ENCODE results near the gene GDI1. TPM values are rescaled to one million over a fixed set of nuclear protein-coding genes. Genes with fewer than 3 reads are reported as not detected.
A peak's percentile ranks its signal among the peaks of the same experiment; 100 is the strongest.

GDI1 gene
- total RNA-seq, 5 donors from 2014 or later (not counting 1 experiment from before 2014, with no cell fraction given), result 117 to 208 (median 182) TPM

DNA sequence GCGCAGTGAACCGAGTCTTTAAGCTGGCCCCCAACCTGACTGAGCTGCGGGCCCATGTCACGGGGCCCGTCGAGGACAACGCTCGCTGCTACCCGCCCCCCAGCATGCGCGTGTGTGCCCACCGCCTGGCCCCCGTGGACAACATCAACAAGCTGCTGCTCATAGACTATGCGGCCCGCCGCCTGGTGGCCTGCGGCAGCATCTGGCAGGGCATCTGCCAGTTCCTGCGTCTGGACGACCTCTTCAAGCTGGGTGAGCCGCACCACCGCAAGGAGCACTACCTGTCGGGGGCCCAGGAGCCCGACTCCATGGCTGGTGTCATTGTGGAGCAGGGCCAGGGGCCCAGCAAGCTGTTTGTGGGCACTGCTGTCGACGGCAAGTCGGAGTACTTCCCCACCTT is 23.4 kb downstream of the GDI1 start:
- peaks cover 7 to 25% (median 14%) of the 10 kb centered on the region in 3 donors for H3K4me1 Mint-ChIP-seq
- Histone ChIP-seq H3K4me3 (ENCODE audit: control insufficient read depth in 1 of 2, extremely low read depth in 1 of 2, low read length in 1 of 2) (no peak overlapping the region), H3K4me1 (ENCODE audit: control insufficient read depth in 1 of 2, extremely low read depth in 1 of 2, insufficient read depth in 2 of 2, low read length in 2 of 2) (peaks cover 0 to 18% of the 10 kb centered on the region in 2 experiments), H3K36me3 (ENCODE audit: control insufficient read depth in 2 of 2, extremely low read depth in 1 of 2, insufficient read depth in 1 of 2, low read length in 1 of 2) (peaks cover 3 to 16% of the 10 kb centered on the region in 2 donors), H3K27ac (ENCODE audit: low read length) (no peak overlapping the region), H3K27me3 (replicated peaks in 1 of 2; ENCODE audit: control insufficient read depth in 2 of 2, extremely low read depth in 1 of 2, insufficient read depth in 2 of 2, low read length in 1 of 2) (no peaks in the 10 kb centered on the region), H3K9me3 (no peaks in the 10 kb centered on the region)
- DNase-seq, result no peak
- POLR2A ChIA-PET, result no interaction called here
- 97% methylated on average over 18 of the region's 26 CpGs for WGBS (ENCODE audit: insufficient coverage)
- H3K27ac Mint-ChIP-seq, result no peak overlapping the region
- H3K9me3 Mint-ChIP-seq, result no peaks in the 10 kb centered on the region
- ATAC-seq (replicated peaks in 1 of 4), result no peak
- peak overlapping the region; percentile 36 to 75 (median 43) for H3K4me3 Mint-ChIP-seq
- peaks cover 6% of the 10 kb centered on the region for H3K36me3 Mint-ChIP-seq
- H3K27me3 Mint-ChIP-seq, result no peaks in the 10 kb centered on the region
- CTCF ChIA-PET, result interaction anchor here in 1 of 2 donors (0.5 kb wide), 1 partner anchor 371 kb away, joined by 5 read pairs; no protein-coding TSS in a partner anchor

DNA sequence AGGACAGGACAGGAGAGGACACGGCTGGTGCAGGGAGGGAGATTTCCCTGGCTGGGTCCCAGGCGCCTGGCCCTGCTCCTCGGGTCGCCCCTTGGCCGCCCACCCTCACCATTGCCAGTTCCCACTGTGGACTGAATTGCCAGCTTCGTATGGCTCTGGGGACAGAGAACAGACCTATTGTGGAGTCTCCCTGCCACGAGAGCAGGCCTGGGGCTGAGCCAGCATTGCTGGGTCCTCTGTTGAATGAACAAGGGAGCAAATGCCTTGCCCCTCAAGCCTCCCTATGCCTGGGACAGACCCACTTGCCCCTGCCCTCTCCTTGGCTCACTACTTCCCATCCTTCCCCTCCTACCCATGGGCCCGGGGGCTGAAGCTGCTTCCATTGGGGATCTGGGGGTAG is 25.4 kb downstream of the GDI1 start:
- H3K27me3 ChIP-seq (replicated peaks in 1 of 2; ENCODE audit: control insufficient read depth in 2 of 2, extremely low read depth in 1 of 2, insufficient read depth in 2 of 2, low read length in 1 of 2), result no peaks in the 10 kb centered on the region
- H3K27ac ChIP-seq (ENCODE audit: low read length), result no peak overlapping the region
- WGBS (ENCODE audit: insufficient coverage), result 92% methylated on average over 4 of the region's 8 CpGs
- H3K9me3 ChIP-seq, result no peaks in the 10 kb centered on the region
- Mint-ChIP-seq H3K27ac (no peak overlapping the region), H3K36me3 (peaks cover 6% of the 10 kb centered on the region), H3K4me1 (peaks cover 7 to 21% (median 11%) of the 10 kb centered on the region in 3 donors), H3K4me3 (no peak overlapping the region), H3K9me3 (no peaks in the 10 kb centered on the region), H3K27me3 (no peaks in the 10 kb centered on the region)
- ATAC-seq (replicated peaks in 1 of 4) (no peak), DNase-seq (no peak)
- H3K4me1 ChIP-seq (ENCODE audit: control insufficient read depth in 1 of 2, extremely low read depth in 1 of 2, insufficient read depth in 2 of 2, low read length in 2 of 2), result peaks cover 0 to 14% of the 10 kb centered on the region in 2 experiments
- CTCF ChIA-PET, result no interaction called here
- peaks cover 9 to 30% of the 10 kb centered on the region in 2 donors for H3K36me3 ChIP-seq (ENCODE audit: control insufficient read depth in 2 of 2, extremely low read depth in 1 of 2, insufficient read depth in 1 of 2, low read length in 1 of 2)
- H3K4me3 ChIP-seq (ENCODE audit: control insufficient read depth in 1 of 2, extremely low read depth in 1 of 2, low read length in 1 of 2), result no peak overlapping the region
- POLR2A ChIA-PET, result no interaction called here

DNA sequence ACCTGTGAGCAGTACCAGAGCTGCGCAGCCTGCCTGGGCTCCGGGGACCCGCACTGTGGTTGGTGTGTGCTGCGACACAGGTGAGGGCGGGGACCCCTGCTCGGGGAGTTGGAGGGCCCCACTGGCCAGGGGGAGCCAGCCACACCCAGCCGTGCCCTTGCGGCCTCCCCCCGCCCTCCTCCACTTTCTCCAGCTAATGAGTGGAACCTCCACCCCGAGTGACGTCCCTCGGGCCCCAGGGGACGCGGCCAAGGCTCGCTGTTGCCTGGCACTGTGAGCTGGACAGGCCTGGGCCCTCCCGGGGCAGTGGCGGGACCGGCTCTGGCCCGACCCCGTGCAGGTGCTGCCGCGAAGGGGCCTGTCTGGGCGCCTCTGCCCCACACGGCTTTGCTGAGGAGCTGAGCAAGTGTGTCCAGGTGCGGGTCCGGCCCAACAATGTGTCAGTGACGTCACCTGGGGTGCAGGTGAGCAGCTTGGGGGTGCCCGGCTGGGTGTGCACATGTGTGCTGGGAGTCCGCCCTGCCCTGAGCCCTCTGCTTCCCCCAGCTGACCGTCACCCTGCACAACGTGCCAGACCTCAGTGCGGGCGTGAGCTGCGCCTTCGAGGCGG is 26.8 kb downstream of the GDI1 start:
- DNase-seq (no peak), ATAC-seq (replicated peaks in 1 of 4) (no peak)
- Mint-ChIP-seq H3K27me3 (no peaks in the 10 kb centered on the region), H3K9me3 (no peaks in the 10 kb centered on the region), H3K4me1 (peaks cover 7 to 20% (median 10%) of the 10 kb centered on the region in 3 donors), H3K36me3 (peaks cover 6% of the 10 kb centered on the region), H3K27ac (no peak overlapping the region), H3K4me3 (no peak overlapping the region)
- ChIA-PET POLR2A (no interaction called here), CTCF (no interaction called here)
- H3K9me3 ChIP-seq, result no peaks in the 10 kb centered on the region
- no peaks in the 10 kb centered on the region for H3K27me3 ChIP-seq (replicated peaks in 1 of 2; ENCODE audit: control insufficient read depth in 2 of 2, extremely low read depth in 1 of 2, insufficient read depth in 2 of 2, low read length in 1 of 2)
- peaks cover 0 to 12% of the 10 kb centered on the region in 2 experiments for H3K4me1 ChIP-seq (ENCODE audit: control insufficient read depth in 1 of 2, extremely low read depth in 1 of 2, insufficient read depth in 2 of 2, low read length in 2 of 2)
- 98% methylated on average over 7 of the region's 36 CpGs for WGBS (ENCODE audit: insufficient coverage)
- no peak overlapping the region for H3K27ac ChIP-seq (ENCODE audit: low read length)
- no peak overlapping the region for H3K4me3 ChIP-seq (ENCODE audit: control insufficient read depth in 1 of 2, extremely low read depth in 1 of 2, low read length in 1 of 2)
- peaks cover 9 to 42% of the 10 kb centered on the region in 2 donors for H3K36me3 ChIP-seq (ENCODE audit: control insufficient read depth in 2 of 2, extremely low read depth in 1 of 2, insufficient read depth in 1 of 2, low read length in 1 of 2)

DNA sequence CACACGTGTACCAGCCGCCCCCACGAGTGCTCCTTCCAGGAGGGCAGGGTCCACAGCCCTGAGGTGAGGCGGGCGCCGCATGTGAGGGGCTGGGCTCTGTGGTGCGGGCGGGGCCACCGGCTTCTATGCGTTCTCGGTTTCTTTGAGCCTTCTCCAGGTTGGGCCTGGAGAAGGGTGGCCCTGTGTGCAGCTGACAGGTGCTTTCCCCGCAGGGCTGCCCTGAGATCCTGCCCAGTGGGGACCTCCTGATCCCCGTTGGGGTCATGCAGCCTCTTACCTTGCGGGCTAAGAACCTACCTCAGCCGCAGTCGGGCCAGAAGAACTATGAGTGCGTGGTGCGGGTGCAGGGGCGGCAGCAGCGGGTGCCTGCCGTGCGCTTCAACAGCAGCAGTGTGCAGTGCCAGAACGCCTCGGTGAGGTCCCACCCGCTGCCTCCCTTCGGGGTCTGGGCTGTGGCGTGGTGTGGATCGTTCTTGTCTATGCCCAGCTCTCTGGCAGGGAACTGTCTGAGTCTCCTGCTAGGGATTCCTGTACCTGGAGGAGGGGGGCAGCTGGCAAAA is 27.9 kb downstream of the GDI1 start:
- no peak overlapping the region for H3K27ac Mint-ChIP-seq

DNA sequence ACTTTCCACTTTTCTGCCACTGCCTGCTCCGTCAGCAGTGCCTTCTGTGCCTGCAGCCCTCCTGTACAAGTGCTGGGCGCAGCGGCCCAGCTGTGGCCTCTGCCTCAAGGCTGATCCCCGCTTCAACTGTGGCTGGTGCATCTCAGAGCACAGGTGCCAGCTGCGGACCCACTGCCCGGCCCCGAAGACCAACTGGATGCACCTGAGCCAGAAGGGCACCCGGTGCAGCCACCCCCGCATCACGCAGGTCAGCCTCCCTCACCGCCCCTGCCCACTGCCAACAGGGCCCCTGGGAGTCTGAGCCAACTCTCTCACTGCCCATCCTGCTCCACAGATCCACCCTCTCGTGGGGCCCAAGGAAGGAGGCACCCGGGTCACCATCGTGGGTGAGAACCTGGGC is 28.6 kb downstream of the GDI1 start:
- no peaks in the 10 kb centered on the region for H3K9me3 ChIP-seq
- ATAC-seq (replicated peaks in 1 of 4) (no peak), DNase-seq (no peak)
- peaks cover 6% of the 10 kb centered on the region for H3K36me3 Mint-ChIP-seq
- 97% methylated on average over 5 of the region's 14 CpGs for WGBS (ENCODE audit: insufficient coverage)
- no peaks in the 10 kb centered on the region for H3K27me3 Mint-ChIP-seq
- H3K36me3 ChIP-seq (ENCODE audit: control insufficient read depth in 2 of 2, extremely low read depth in 1 of 2, insufficient read depth in 1 of 2, low read length in 1 of 2), result peaks cover 9 to 53% of the 10 kb centered on the region in 2 donors
- H3K4me1 Mint-ChIP-seq, result peaks cover 3 to 8% (median 7%) of the 10 kb centered on the region in 3 donors
- ChIA-PET POLR2A (no interaction called here), CTCF (no interaction called here)
- H3K4me1 ChIP-seq (ENCODE audit: control insufficient read depth in 1 of 2, extremely low read depth in 1 of 2, insufficient read depth in 2 of 2, low read length in 2 of 2), result no peaks in the 10 kb centered on the region
- H3K27ac ChIP-seq (ENCODE audit: low read length), result no peak overlapping the region
- H3K27ac Mint-ChIP-seq, result no peak overlapping the region
- no peaks in the 10 kb centered on the region for H3K9me3 Mint-ChIP-seq
- no peaks in the 10 kb centered on the region for H3K27me3 ChIP-seq (replicated peaks in 1 of 2; ENCODE audit: control insufficient read depth in 2 of 2, extremely low read depth in 1 of 2, insufficient read depth in 2 of 2, low read length in 1 of 2)
- H3K4me3 ChIP-seq (ENCODE audit: control insufficient read depth in 1 of 2, extremely low read depth in 1 of 2, low read length in 1 of 2), result no peak overlapping the region
- H3K4me3 Mint-ChIP-seq, result no peak overlapping the region

More for the DNA sequence above, 27.9 kb downstream of the GDI1 start:
- H3K9me3 Mint-ChIP-seq, result no peaks in the 10 kb centered on the region
- H3K4me3 ChIP-seq (ENCODE audit: control insufficient read depth in 1 of 2, extremely low read depth in 1 of 2, low read length in 1 of 2), result no peak overlapping the region
- 94% methylated on average over 11 of the region's 28 CpGs for WGBS (ENCODE audit: insufficient coverage)
- POLR2A ChIA-PET, result no interaction called here
- H3K4me3 Mint-ChIP-seq, result no peak overlapping the region
- ATAC-seq (replicated peaks in 1 of 4) (no peak), DNase-seq (no peak)
- H3K27me3 ChIP-seq (replicated peaks in 1 of 2; ENCODE audit: control insufficient read depth in 2 of 2, extremely low read depth in 1 of 2, insufficient read depth in 2 of 2, low read length in 1 of 2), result no peaks in the 10 kb centered on the region
- no peak overlapping the region for H3K27ac ChIP-seq (ENCODE audit: low read length)
- H3K36me3 Mint-ChIP-seq, result peaks cover 6% of the 10 kb centered on the region
- peaks cover 0 to 4% of the 10 kb centered on the region in 2 experiments for H3K4me1 ChIP-seq (ENCODE audit: control insufficient read depth in 1 of 2, extremely low read depth in 1 of 2, insufficient read depth in 2 of 2, low read length in 2 of 2)
- peaks cover 9 to 46% of the 10 kb centered on the region in 2 donors for H3K36me3 ChIP-seq (ENCODE audit: control insufficient read depth in 2 of 2, extremely low read depth in 1 of 2, insufficient read depth in 1 of 2, low read length in 1 of 2)
- CTCF ChIA-PET, result no interaction called here
- peaks cover 5 to 14% (median 7%) of the 10 kb centered on the region in 3 donors for H3K4me1 Mint-ChIP-seq
- no peaks in the 10 kb centered on the region for H3K27me3 Mint-ChIP-seq
- no peaks in the 10 kb centered on the region for H3K9me3 ChIP-seq

DNA sequence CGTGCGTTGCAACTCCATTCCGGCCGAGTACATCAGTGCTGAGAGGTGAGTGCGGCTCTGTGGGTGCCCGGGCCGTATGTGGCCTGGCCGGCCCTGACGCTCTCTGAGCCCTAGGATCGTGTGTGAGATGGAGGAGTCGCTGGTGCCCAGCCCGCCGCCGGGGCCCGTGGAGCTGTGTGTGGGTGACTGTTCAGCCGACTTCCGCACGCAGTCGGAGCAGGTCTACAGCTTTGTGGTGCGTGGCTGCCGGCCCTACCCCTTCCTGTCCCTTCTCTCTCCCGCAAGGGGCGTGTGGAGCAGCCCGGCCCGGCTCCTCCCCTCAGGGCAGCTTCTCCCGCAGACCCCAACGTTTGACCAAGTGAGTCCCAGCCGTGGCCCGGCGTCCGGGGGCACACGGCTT is 29.1 kb downstream of the GDI1 start:
- DNase-seq (no peak), ATAC-seq (replicated peaks in 1 of 4) (no peak)
- Histone ChIP-seq H3K27me3 (replicated peaks in 1 of 2; ENCODE audit: control insufficient read depth in 2 of 2, extremely low read depth in 1 of 2, insufficient read depth in 2 of 2, low read length in 1 of 2) (no peaks in the 10 kb centered on the region), H3K4me3 (ENCODE audit: control insufficient read depth in 1 of 2, extremely low read depth in 1 of 2, low read length in 1 of 2) (no peak overlapping the region), H3K9me3 (no peaks in the 10 kb centered on the region), H3K4me1 (ENCODE audit: control insufficient read depth in 1 of 2, extremely low read depth in 1 of 2, insufficient read depth in 2 of 2, low read length in 2 of 2) (no peaks in the 10 kb centered on the region), H3K36me3 (ENCODE audit: control insufficient read depth in 2 of 2, extremely low read depth in 1 of 2, insufficient read depth in 1 of 2, low read length in 1 of 2) (peaks cover 9 to 54% of the 10 kb centered on the region in 2 donors), H3K27ac (ENCODE audit: low read length) (no peak overlapping the region)
- 100% methylated on average over 10 of the region's 32 CpGs for WGBS (ENCODE audit: insufficient coverage)
- H3K27me3 Mint-ChIP-seq, result no peaks in the 10 kb centered on the region
- no peak overlapping the region for H3K4me3 Mint-ChIP-seq
- peaks cover 6% of the 10 kb centered on the region for H3K36me3 Mint-ChIP-seq
- POLR2A ChIA-PET, result no interaction called here
- CTCF ChIA-PET, result no interaction called here
- peaks cover under 1 to 7% (median 5%) of the 10 kb centered on the region in 3 donors for H3K4me1 Mint-ChIP-seq
- H3K9me3 Mint-ChIP-seq, result no peaks in the 10 kb centered on the region
- no peak overlapping the region for H3K27ac Mint-ChIP-seq
